NCI-H82 treated with DMSO at 0.1 percent for 48 hours (cell line): Measurements from ENCODE around the gene NCOA7.

Experiments
- DNase-seq: peaks from one replicate; lab custom pipeline; 2025; ENCODE audit not compliant: unreplicated experiment; lab: John Stamatoyannopoulos, UW

The NCOA7 gene

GRCh38 chr6:125790358-125791150 is at the start of gene NCOA7:
Gene NCOA7 (plus strand): TSS chr6:125790960. CDS start chr6:125815355, 24,395 bp downstream.
- peak; percentile 21 for DNase-seq

- DNase-seq: no peak
These were observed 49.4 kb upstream of the NCOA7 start for GRCh38 chr6:125741336-125741735.

- DNase-seq: no peak
These were observed 48.7 kb upstream of the NCOA7 start for GRCh38 chr6:125742024-125742423.

GRCh38 chr6:125742464-125743120 is 48.2 kb upstream of the NCOA7 start:
- DNase-seq: no peak

- DNase-seq: no peak
These were observed 47.2 kb upstream of the NCOA7 start for GRCh38 chr6:125743604-125744003.

GRCh38 chr6:125745281-125746018 is 45.3 kb upstream of the NCOA7 start:
- DNase-seq: no peak

- DNase-seq: no peak
These were observed 44.7 kb upstream of the NCOA7 start for GRCh38 chr6:125746019-125746414.

GRCh38 chr6:125746731-125747588 is 43.8 kb upstream of the NCOA7 start:
- DNase-seq: peak; percentile 82

- peak; percentile 40 for DNase-seq
These were observed 43.0 kb upstream of the NCOA7 start for GRCh38 chr6:125747589-125748405.

GRCh38 chr6:125748406-125749172 is 42.2 kb upstream of the NCOA7 start:
- no peak for DNase-seq

- peak; percentile 75 for DNase-seq
These were observed 41.4 kb upstream of the NCOA7 start, which contains the start of gene HEY2 for GRCh38 chr6:125749173-125749864. Gene HEY2 (plus strand): TSS chr6:125749632. CDS start chr6:125749777, 145 bp downstream.

GRCh38 chr6:125749865-125750691 is 40.7 kb upstream of the NCOA7 start:
- DNase-seq: peak; percentile 63

GRCh38 chr6:125750692-125751333 is 39.9 kb upstream of the NCOA7 start:
- no peak for DNase-seq

- DNase-seq: no peak
These were observed 39.3 kb upstream of the NCOA7 start for GRCh38 chr6:125751334-125751916.

GRCh38 chr6:125752773-125753172 is 38.0 kb upstream of the NCOA7 start:
- no peak for DNase-seq

GRCh38 chr6:125753218-125753936 is 37.4 kb upstream of the NCOA7 start:
- no peak for DNase-seq
